ENCODE results near the gene HOXB4. TPM values are rescaled to one million over a fixed set of nuclear protein-coding genes. Genes with fewer than 3 reads are reported as not detected.

The HOXB4 gene
- total RNA-seq, 4 donors from 2014 or later = 0.42 to 2.9 (median 1.4) TPM

DNA sequence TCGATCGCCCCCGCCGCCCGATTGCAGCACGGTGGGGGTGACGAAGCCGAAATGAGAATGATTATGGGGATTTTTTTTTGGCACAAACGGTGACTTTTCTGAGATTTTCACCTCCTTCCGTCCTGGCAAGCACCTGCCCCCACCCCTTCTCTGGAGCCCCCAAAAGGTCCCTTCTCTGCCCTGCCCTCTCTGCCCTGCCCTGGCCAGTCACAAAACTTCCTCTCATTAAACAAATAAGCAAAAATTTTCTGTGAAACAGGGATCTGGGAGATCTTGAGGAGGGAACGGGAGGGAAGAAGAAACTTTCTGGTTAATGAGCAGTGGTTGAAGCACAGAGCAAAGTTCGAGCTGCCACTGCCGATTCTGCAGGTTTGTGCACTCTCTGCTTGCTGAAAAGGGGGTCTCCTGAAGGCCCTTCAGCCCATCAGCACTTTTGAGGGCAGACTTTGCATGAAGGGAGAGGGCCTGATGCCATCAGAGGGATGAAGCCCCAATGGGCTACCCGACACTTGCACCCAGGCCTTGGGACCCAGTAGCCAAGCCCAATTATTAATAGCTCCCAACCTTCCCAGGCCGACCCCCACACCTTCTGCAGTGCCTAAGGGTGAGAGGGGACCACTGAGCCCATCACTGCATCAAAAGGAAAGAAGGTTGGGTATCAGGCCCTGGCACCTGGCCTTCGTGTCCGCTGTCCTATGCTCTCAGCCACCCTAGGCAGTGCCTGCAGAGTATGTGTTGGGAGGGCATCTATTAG lies 38.0 kb upstream of the HOXB4 start:
- 38 to 50% methylated on average over 17 of the region's 17 CpGs for WGBS, 2 donors
- no peak overlapping the region for H3K4me3 ChIP-seq (ENCODE audit: low read depth, poor library complexity, severe bottlenecking)
- intact Hi-C loops (cut with DNase I; ENCODE audit: low total_unique reads) = no loop called here
- DNase-seq (ENCODE audit: low spot score in 2 of 2) = no peak
- TF ChIP-seq, protein P1, sequence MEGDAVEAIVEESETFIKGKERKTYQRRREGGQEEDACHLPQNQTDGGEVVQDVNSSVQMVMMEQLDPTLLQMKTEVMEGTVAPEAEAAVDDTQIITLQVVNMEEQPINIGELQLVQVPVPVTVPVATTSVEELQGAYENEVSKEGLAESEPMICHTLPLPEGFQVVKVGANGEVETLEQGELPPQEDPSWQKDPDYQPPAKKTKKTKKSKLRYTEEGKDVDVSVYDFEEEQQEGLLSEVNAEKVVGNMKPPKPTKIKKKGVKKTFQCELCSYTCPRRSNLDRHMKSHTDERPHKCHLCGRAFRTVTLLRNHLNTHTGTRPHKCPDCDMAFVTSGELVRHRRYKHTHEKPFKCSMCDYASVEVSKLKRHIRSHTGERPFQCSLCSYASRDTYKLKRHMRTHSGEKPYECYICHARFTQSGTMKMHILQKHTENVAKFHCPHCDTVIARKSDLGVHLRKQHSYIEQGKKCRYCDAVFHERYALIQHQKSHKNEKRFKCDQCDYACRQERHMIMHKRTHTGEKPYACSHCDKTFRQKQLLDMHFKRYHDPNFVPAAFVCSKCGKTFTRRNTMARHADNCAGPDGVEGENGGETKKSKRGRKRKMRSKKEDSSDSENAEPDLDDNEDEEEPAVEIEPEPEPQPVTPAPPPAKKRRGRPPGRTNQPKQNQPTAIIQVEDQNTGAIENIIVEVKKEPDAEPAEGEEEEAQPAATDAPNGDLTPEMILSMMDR (IDR thresholded peaks at IDR 0.05) = no peak
- no peak for TF ChIP-seq POLR2A (IDR thresholded peaks at IDR 0.05)

DNA sequence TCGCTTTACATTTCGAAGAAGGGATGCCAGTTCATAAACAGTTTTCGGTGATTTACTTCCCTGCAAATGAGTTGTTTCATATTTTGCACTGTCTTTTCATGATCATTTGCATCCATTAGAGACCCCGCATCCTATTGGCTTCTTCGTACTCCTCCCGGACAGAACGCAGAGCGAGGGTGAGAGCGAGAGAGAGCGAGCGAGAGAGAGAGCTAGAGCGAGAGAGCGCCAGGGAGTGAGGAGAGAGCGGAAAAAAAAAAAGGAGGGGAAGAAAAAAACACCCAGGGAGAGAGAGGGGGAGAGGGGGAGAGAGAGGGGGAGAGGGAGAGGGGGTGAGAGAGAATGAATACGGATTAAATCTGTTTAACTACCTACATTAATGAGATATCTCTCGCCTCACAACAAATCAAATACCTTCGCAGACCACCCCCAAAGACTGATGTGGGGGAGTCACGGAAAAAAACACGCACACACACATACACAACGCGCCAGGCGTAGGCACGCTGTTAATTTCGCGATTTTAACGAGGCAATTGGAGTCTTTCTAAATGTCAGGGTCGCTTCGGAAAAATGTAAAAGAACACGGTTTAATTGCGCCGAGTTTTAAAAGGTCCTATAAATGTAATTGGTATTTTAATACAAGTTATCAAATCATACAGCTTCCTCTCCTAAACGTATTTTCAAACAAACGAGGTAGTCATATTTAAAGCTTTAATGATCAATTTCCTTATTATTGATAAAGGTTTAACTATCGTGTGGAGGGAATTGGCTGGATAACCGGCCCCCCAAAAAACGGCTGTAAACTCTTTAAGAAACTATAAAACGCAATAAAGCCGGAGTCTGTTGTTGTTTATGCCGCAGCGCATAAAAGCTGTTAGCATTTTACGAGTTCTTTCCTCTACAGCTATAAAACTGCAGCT lies 37.2 kb upstream of the HOXB4 start, which contains the start of gene HOXB8:
HOXB8 (minus strand) TSS at position 246 of the 916 bp plus-strand sequence. CDS start 588 bp downstream, outside the sequence.
- intact Hi-C loops (cut with DNase I; ENCODE audit: low total_unique reads) = no loop called here
- no peak for DNase-seq (ENCODE audit: low spot score in 2 of 2)
- WGBS, 2 donors = 24 to 27% methylated on average over 41 of the region's 41 CpGs
- no peak for TF ChIP-seq POLR2A (IDR thresholded peaks at IDR 0.05)
- TF ChIP-seq, protein P1 (IDR thresholded peaks at IDR 0.05) = no peak
- H3K4me3 ChIP-seq (ENCODE audit: low read depth, poor library complexity, severe bottlenecking) = no peak within 1 kb of the TSS

DNA sequence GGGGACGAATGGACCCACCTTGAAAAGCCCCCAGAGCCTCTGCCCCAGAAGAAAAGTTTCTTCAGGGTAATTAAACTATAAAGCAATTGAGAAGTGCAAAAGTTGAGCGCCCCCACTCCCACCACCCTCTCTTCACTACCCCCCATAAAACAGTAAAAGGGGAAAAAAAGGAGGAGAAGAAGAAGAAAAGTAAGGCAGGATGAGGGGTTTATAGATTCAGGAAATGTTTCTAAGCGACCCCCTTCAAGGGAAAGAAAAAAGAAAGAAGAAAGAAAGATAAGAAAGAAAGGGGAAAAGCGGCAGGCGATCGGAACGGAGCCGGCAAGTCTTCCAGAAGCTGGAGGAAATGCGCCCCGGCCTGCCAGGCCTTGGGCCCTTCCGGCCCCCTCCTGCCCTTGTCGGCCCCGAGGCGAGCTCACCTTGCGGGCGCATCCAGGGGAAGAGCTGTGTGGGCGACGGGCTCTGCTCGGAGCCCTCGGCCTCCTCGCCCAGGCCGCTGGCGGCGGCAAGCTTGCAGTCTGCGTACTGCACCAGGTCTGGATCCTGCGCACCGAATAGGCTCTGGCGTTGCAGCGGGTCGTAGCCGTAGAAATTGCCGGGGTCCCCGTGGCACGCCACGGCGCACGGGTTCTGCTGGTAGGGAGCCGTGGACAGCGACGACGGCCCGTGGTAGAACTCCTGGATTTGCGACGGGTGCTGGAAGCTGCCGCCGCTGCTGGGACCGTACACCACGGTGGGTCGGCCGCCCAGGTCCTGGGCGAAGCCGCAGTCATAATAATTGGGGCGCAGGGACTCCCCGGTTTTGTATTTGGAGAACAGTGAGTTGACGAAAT lies 35.9 kb upstream of the HOXB4 start:
- intact Hi-C loops (cut with DNase I; ENCODE audit: low total_unique reads) = no loop called here
- no peak overlapping the region for H3K4me3 ChIP-seq (ENCODE audit: low read depth, poor library complexity, severe bottlenecking)
- no peak for DNase-seq (ENCODE audit: low spot score in 2 of 2)
- no peak for TF ChIP-seq POLR2A (IDR thresholded peaks at IDR 0.05)
- TF ChIP-seq, protein P1 (IDR thresholded peaks at IDR 0.05) = no peak
- 4 to 13% methylated on average over 40 to 48 of the region's 55 CpGs for WGBS, 2 donors

DNA sequence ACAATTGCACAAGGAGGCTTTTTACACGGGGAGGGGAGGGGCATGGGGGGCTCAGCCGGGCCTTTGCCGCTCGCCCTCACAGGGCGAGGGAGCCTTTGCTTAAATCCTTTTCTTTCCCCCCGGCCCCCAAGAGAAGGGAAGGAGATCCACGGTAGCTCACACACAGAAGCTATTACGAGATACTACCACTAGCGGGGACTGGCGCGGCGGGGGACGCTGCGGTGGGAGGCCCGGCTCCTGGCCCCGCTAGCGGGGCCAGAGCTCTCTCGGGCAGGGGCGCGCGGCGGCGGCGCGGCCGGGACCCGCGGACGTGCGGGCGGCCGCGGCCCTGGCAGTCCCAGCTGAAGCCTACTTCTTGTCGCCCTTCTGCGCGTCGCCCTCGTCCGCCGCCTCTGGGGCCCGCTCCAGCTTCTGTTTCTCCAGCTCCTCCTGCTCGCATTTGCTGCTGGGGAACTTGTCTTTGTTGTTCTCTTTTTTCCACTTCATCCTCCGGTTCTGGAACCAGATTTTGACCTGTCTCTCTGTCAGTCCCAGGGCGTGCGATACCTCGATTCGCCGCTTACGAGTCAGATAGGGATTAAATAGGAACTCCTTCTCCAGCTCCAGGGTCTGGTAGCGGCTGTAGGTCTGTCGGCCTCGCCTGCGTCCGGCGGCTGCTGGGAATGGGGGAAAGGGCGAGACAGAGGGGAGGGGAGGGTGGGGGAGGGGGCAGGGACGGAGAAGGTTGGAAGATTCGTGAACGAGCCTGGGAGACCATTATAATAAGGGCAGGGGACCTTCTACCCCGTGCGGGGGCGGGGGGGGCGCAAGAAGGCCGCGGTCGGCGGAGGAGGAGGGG lies 34.9 kb upstream of the HOXB4 start:
- WGBS, 2 donors = 1 to 2% methylated on average over 67 of the region's 67 CpGs
- TF ChIP-seq POLR2A (IDR thresholded peaks at IDR 0.05) = no peak
- TF ChIP-seq, protein P1 (IDR thresholded peaks at IDR 0.05) = no peak
- peak in 1 of 2 donors; percentile 91 for DNase-seq (ENCODE audit: low spot score in 2 of 2)
- H3K4me3 ChIP-seq (ENCODE audit: low read depth, poor library complexity, severe bottlenecking) = peak overlapping the region; percentile 3
- intact Hi-C loops (cut with DNase I; ENCODE audit: low total_unique reads) = no loop called here

DNA sequence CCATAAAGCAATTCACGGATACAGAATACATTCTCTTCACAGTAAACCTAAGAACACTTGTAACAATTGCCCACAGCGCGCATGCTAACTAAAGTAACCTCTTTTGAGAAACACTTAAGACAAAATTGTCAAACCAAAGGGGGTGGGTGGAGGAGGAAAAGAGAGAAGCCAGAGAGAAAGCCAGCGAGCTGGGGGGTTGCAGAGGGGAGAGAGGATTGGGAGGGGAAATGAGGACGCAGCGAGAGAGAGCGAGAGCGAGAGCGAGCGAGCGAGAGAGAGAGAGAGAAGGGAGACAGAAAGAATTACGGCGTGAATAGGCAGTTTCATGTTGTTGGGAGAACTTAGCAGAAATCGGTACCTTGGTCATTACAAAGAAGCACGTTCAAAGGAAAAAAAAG lies 34.3 kb upstream of the HOXB4 start:
- intact Hi-C loops (cut with DNase I; ENCODE audit: low total_unique reads) = no loop called here

More for the DNA sequence above, 34.3 kb upstream of the HOXB4 start:
- 3 to 5% methylated on average over 15 of the region's 15 CpGs for WGBS, 2 donors
- no peak overlapping the region for H3K4me3 ChIP-seq (ENCODE audit: low read depth, poor library complexity, severe bottlenecking)
- TF ChIP-seq, protein P1 (IDR thresholded peaks at IDR 0.05) = no peak
- no peak for DNase-seq (ENCODE audit: low spot score in 2 of 2)

Data from lower leg skin (tissue), 4 donors.